Colonic mucosa (tissue), 4 donors: ENCODE results near the gene AGAP1. TPM values are rescaled to one million over a fixed set of nuclear protein-coding genes. Genes with fewer than 3 reads are reported as not detected.
A peak's percentile ranks its signal among the peaks of the same experiment; 100 is the strongest.

Source experiments
- DNase-seq: peaks from one replicate; pipeline ENCODE4 v3.0.0-alpha.2; 2020
- H3K27ac ChIP-seq: fragments of 200-600 bp; one replicate; pipeline ENCODE4 v1.8.0; 2021
- H3K27me3 ChIP-seq: fragments of 200-600 bp; one replicate; pipeline ENCODE4 v1.8.0; 2021
- H3K36me3 ChIP-seq: fragments of 200-600 bp; one replicate; pipeline ENCODE4 v1.8.0; 2021
- H3K4me1 ChIP-seq: fragments of 200-600 bp; one replicate; pipeline ENCODE4 v1.8.0; 2021; ENCODE audit warnings: mild to moderate bottlenecking
- H3K4me3 ChIP-seq: fragments of 200-600 bp; one replicate; pipeline ENCODE4 v1.8.0; 2021
- H3K9ac ChIP-seq, 2 donors: one replicate each; pipeline ENCODE4 v1.7.0; 2013; ENCODE audit warnings: control low read depth in 2 of 2, low read depth in 2 of 2, low read length in 2 of 2
- H3K9me3 ChIP-seq: fragments of 200-600 bp; one replicate; pipeline ENCODE4 v1.8.0; 2021
- intact Hi-C: fragments of 100-400 bp; cut with DNase I; formaldehyde crosslinking; loops from one replicate; pipeline ENCODE4 v1.14.1; 2022
- total RNA-seq, 2 donors: library from RNA; stranded (reverse); fragmentation: NEBNext Ultra II Directional in 1 of 2; extraction: Animal tissue kit (Norgen Biotek cat#: 25700) in 1 of 2; gene quantifications; one replicate each; pipeline ENCODE4 v1.2.1, GENCODE V29; 2021
- TF ChIP-seq, protein P1 (sequence below): fragments of 200-600 bp; IDR thresholded peaks from one replicate; pipeline ENCODE4 v1.8.0; 2022; ENCODE audit warnings: antibody characterized with exemption, mild to moderate bottlenecking
- donor health status: healthy.
- donor health status: DM: no; HTN: no; CAD: no.
- donor health status: DM: no; HTN: no; CAD: no.

Gene AGAP1
- total RNA-seq, 2 donors from 2014 or later, result 62.1 to 62.9 TPM

DNA sequence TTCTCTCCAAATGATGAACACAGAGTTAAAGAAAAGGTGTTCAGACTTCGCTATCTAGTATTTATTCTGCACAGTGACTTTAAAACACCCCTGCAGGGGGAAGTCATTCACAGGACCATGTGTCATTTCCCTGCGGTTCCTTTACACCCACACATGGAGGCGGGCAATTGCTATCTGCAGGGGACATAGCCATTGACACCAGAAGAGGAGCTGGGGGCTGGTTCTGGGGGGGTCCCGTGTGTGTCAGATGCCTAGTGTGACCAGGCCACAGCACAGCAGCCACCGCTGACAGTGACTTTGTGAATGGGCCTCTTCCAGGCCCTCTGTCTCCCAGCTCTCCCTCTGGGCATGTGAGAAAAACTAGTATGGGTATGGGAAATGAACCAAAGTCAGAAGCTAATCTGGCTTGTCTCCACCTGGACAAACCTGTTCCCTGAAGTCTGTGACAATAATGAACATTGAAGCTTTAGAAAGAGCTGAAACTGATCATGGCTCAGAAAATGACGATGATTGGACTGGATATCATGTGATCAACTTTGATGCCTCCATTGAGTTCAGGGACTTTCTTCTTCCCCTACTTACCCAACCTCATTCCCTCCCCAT lies 681.8 kb downstream of the AGAP1 start:
- TF ChIP-seq, protein P1, sequence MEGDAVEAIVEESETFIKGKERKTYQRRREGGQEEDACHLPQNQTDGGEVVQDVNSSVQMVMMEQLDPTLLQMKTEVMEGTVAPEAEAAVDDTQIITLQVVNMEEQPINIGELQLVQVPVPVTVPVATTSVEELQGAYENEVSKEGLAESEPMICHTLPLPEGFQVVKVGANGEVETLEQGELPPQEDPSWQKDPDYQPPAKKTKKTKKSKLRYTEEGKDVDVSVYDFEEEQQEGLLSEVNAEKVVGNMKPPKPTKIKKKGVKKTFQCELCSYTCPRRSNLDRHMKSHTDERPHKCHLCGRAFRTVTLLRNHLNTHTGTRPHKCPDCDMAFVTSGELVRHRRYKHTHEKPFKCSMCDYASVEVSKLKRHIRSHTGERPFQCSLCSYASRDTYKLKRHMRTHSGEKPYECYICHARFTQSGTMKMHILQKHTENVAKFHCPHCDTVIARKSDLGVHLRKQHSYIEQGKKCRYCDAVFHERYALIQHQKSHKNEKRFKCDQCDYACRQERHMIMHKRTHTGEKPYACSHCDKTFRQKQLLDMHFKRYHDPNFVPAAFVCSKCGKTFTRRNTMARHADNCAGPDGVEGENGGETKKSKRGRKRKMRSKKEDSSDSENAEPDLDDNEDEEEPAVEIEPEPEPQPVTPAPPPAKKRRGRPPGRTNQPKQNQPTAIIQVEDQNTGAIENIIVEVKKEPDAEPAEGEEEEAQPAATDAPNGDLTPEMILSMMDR, result no peak

DNA sequence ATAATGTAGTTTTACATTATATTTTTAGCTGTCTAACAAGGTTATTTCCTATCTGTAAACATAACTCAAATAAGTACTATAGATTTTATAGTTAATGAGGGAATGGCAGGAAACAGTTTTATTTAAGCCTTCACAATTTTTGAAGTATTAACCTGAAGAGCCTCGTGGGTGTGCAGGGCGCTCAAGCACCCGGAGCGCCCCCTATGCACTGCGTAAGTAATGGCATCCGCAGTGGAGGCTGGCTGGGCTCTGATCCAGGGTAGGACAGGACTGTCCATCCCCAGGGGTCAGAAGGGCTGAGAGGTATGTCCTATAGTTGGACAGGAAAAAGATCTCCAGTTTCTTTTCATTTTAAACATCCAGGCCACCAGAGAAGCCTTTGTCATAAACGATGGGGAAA lies 682.6 kb downstream of the AGAP1 start:
- no peak for DNase-seq
- H3K27me3 ChIP-seq, result peaks cover 77% of the 10 kb centered on the region
- no peak overlapping the region for H3K27ac ChIP-seq
- no peak overlapping the region for H3K9ac ChIP-seq
- TF ChIP-seq, protein P1, result peak; percentile 54
- H3K36me3 ChIP-seq, result no peaks in the 10 kb centered on the region
- no peaks in the 10 kb centered on the region for H3K9me3 ChIP-seq
- intact Hi-C loops, result loop anchor here (5.0 kb wide), 1 partner anchor 409 kb away; no protein-coding TSS in a partner anchor
- H3K4me1 ChIP-seq, result peaks cover 3% of the 10 kb centered on the region
- H3K4me3 ChIP-seq, result no peak overlapping the region

More for the DNA sequence above, 681.8 kb downstream of the AGAP1 start:
- Histone ChIP-seq H3K4me1 (peaks cover 3% of the 10 kb centered on the region), H3K9ac (no peak overlapping the region), H3K27ac (no peak overlapping the region), H3K9me3 (no peaks in the 10 kb centered on the region), H3K27me3 (peaks cover 85% of the 10 kb centered on the region), H3K36me3 (no peaks in the 10 kb centered on the region), H3K4me3 (no peak overlapping the region)
- intact Hi-C loops, result loop anchor here (5.0 kb wide), 1 partner anchor 408 kb away; no protein-coding TSS in a partner anchor
- DNase-seq, result no peak

DNA sequence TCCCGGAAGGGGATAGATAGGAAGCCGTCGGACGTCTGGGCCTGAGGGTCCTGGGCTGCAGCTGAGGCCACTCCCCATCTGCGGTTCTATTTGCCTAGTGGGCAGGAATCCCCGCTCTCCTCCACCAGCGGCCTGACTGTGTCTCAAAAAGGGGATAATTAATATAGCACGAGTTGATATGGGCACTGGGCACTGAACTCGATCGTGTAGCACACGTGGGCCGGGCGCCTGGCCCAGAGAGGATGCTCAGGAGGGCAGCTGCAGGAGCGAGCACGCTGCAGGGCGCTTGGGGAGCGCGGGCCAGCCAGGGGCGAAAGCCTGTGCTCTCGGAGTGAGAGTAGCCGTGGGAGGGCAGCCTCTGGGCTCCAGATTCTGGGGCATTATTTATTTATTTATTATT lies 683.1 kb downstream of the AGAP1 start:
- Histone ChIP-seq H3K36me3 (no peaks in the 10 kb centered on the region), H3K27ac (no peak overlapping the region), H3K9me3 (no peaks in the 10 kb centered on the region), H3K4me3 (no peak overlapping the region), H3K27me3 (peaks cover 72% of the 10 kb centered on the region), H3K9ac (no peak overlapping the region), H3K4me1 (peaks cover 3% of the 10 kb centered on the region)
- TF ChIP-seq, protein P1, result no peak
- DNase-seq, result no peak
- intact Hi-C loops, result loop anchor here (5.0 kb wide), 1 partner anchor 410 kb away; no protein-coding TSS in a partner anchor

DNA sequence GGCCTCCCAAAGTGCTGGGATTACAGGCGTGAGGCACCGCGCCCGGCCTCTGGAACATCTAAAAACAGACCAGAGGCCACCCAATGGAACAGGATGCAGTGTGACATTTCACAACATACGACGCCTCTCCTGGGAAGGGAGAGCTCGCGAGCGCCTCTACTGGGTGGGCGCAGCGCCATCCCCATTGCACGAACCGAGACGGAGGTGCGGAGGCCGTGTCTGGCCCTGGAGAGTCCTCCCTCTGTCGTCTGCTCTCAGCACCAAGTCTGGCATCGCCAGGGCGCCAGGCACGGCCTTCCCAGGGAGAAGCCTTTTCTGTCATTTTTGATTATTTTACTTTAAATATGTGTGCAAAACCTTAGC lies 683.7 kb downstream of the AGAP1 start:
- Histone ChIP-seq H3K4me3 (no peak overlapping the region), H3K27me3 (peaks cover 69% of the 10 kb centered on the region)
- TF ChIP-seq, protein P1, result no peak

DNA sequence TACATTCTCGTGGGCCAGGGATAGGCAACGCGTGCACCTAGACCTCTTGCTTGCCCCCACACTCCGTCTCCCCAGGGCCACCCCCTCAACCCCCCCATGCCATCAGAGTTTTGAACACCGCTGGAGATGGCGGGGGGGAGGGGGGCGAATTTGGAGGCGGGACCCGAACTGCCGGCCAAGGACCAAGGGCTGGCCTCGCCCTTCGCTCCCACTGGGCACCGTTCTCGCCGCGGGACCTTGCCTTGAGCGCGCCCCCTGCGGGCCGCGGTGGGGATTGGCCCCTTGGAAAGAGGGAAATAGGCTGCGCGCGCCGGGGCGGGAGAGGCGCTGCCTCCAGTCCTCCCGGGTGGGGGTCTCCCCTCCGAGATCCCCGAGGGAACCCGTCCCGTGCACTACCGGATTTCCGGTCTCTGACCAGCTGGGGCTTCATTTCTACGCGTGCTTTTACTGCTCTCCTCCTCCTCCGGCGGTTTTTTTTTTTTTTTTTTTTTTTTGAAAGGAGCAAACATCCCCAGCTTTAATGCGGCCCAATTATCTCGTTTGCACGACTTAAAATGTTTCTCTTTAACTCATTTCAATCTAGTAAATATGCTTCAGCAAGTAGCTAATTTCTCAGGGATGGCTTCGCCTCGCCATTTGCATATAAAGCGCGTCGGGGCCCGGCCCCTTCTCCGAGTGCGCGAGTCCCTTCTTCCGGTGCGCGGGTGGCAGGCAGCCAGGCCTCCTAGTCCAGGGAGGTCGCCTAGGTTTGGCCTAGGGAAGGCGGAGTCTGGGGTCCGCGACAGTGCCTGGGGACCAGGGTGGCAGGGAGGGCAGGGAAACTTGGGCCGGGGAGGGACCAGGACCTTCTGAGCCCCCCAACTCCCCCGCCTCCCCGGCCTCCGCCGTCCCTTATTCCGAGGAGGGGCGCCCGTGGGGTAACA lies 684.4 kb downstream of the AGAP1 start:
- Histone ChIP-seq H3K27me3 (peaks cover 62% of the 10 kb centered on the region), H3K9me3 (no peaks in the 10 kb centered on the region), H3K27ac (no peak overlapping the region), H3K4me1 (peaks cover 3% of the 10 kb centered on the region), H3K4me3 (peak overlapping the region; percentile 16), H3K9ac (no peak overlapping the region), H3K36me3 (no peaks in the 10 kb centered on the region)
- intact Hi-C loops, result loop anchor here (5.0 kb wide), 1 partner anchor 411 kb away; no protein-coding TSS in a partner anchor
- TF ChIP-seq, protein P1, result peak; percentile 75
- peak; percentile 79 for DNase-seq

More for the DNA sequence above, 683.7 kb downstream of the AGAP1 start:
- Histone ChIP-seq H3K9ac (no peak overlapping the region), H3K27ac (no peak overlapping the region), H3K36me3 (no peaks in the 10 kb centered on the region), H3K4me1 (peaks cover 3% of the 10 kb centered on the region), H3K9me3 (no peaks in the 10 kb centered on the region)
- intact Hi-C loops, result loop anchor here (5.0 kb wide), 1 partner anchor 410 kb away; no protein-coding TSS in a partner anchor
- peak; percentile 56 for DNase-seq
